ENCODE results near the gene CCDC40.

The CCDC40 gene

GRCh38 chr17:80000136-80000535 lies 36.3 kb upstream of the CCDC40 start:
- DNase-seq (ENCODE audit: low read depth, low spot score): no peak

- no peak for DNase-seq (ENCODE audit: low read depth, low spot score)
These were observed 35.3 kb upstream of the CCDC40 start for GRCh38 chr17:80000981-80001775.

GRCh38 chr17:80002070-80002641 lies 34.3 kb upstream of the CCDC40 start:
- DNase-seq (ENCODE audit: low read depth, low spot score): no peak

- DNase-seq (ENCODE audit: low read depth, low spot score): no peak
These were observed 33.6 kb upstream of the CCDC40 start for GRCh38 chr17:80002690-80003490.

- no peak for DNase-seq (ENCODE audit: low read depth, low spot score)
These were observed 32.5 kb upstream of the CCDC40 start for GRCh38 chr17:80003969-80004368.

DNA sequence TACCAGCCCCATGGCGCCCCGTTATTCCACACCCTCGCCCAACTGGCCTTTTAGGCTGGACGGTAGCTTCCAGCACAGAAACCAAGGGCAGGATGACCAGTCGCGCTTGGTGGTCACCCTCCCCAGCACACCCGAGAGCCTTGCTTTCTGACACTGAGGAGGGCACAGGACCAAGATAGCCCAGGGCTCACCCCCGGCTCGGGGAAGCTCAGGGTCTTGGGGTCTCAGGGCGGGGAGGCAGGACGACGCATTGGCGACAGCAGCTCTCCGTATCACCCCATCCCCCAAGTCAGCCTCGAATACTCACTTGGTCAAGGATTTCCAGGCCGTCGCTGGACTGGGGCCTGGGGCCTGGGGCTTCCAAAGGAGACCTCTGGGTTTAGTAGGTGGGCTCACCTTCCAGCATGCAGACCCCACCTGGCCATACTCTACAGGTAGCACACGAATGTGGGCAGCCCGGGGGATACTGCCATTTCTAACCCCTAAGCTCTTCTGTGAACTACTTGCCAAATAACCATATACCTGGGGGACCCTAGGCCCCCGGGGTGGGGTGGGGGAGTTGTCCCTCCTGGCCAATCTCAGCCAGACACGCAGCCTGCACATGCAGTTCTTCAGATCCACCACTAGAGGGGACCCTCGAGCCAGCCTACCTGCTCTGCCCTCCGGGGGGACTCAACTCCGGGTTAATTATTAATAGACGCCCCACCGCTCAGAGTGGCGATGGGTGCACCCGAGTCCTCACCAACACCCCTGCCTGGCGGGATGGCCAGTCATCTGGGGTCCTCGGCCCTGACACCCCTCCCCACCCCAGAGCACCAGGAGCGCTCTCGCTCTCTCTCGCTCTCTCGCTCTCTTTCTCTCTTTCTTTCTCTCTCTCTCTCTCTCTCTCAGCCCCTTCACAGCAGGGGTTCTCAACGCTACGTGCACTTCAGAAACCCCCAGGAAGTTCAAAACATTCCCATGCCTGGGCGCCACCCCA lies 30.8 kb upstream of the CCDC40 start:
- DNase-seq (ENCODE audit: low read depth, low spot score): no peak

DNA sequence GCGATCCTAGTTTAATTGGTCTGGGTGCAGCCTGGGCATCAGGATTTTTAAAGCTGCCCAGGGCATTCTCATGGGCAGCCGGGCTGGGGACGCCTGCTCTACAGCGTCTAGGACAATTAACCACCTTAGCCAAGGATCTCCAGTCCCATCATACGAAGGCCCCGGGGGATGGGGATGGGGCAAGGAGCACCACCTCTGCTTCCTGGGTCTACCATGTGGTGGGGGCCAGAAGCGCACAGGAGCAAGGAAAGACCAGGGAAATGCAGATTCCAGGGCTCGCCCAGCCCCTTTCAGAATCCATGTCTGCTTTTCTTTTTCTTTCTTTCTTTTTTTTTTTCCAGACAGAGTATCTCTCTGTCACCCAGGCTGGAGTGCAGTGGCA lies 30.1 kb upstream of the CCDC40 start:
- DNase-seq (ENCODE audit: low read depth, low spot score): no peak

DNA sequence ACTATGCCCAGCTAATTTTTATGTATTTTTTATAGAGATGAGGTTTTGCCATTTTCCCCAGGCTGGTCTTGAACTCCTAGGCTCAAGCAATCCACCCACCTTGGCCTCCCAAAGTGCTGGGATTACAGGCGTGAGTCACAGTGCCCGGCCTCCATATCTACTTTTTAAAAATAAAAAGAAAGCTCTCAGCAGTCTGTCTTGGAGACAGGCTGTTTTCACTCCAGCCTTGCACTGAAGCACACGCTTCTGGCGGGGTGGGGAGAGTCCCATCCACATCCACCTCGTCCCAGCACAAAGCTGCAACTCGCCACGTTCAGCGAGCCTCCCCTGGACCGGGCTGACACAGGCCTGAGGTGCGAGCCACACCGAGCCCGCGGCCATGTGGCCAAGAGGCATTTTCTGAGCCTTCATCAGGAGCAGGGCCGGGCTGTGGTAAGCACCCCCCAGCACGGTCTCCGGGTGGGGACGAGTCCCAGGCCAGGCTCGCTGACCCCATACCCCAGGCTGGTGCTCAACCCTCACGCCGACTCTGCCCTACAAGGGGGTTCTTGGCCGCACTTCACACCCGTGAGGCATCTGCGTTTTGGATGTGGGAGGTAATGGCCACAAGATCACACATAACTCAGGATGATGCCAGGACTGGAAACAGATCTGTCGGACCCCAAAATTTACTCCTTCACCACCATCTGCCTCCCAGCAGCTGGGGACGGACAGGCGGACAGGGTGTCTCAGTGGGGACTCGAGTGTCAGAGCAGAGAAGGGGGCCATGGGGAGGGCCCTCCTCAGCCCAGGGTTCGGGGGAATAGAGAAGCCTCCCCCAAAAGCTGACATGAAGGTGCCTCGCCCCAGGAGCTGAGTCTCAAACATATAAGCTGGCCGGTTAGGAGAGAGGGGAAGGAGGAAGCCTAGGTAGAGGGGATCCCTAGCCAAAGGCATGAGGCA lies 29.4 kb upstream of the CCDC40 start:
- DNase-seq (ENCODE audit: low read depth, low spot score): no peak

DNA sequence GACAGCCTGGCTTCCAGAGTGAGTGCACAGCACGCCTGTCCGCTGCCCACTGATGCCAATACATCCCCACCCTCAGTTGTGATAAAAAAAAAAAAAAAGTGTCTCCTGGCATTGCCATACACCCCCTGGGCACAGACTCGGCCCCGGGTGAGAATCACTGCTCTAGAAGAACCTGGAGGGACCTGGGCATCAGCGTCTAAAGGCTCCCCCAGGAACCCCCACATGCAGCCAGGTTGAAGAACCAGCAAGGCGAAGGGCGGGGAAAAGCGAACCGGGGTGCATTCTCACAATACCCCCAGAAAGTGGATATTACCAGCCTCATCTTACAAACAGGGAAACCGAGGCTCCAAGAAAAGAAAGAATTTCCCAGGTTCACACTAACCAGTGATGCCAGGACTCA lies 28.5 kb upstream of the CCDC40 start:
- no peak for DNase-seq (ENCODE audit: low read depth, low spot score)

DNA sequence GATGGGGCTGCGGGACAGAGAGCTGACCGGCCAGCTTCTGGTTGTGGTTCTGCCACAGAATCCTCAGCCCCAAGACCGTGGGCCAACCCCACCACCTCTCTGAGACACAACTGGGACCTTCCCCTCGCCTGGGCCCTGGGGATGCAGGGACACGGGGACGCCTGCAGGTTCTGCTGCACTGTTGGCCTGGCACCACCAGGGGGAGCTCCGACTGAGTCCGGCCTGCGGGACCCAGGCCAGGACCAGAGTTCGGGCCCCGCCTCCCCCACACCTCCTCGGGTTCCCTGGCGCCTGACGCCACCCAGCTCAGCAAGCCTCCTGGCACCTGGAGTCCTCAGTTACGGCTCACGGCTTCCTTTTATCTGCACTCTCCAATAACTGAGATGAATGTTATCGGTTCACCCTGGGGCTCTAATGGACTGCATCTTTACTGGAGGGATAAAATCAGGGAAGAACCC lies 28.0 kb upstream of the CCDC40 start:
- no peak for DNase-seq (ENCODE audit: low read depth, low spot score)

DNA sequence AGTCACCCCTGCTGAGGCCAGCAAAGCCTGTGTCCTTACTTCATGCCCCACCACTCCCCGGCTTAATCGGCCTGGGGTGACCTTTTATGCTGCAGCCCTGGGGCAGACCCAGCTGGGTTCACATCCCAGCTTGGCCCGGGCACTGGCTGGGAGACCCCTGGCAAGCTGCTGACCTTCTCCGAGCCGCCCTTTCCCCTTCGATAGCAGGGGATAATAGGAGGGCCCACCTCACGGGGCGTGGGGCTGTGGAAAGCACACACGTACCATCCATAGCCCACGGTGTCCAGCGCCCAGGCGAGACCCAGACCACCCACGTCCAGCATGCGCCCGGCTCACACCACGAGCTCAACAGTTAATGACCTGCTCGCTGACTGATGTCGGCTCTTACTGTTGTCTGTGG lies 27.6 kb upstream of the CCDC40 start:
- no peak for DNase-seq (ENCODE audit: low read depth, low spot score)

- DNase-seq (ENCODE audit: low read depth, low spot score): no peak
These were observed 26.8 kb upstream of the CCDC40 start for GRCh38 chr17:80009391-80010282.

GRCh38 chr17:80010283-80010858 lies 26.1 kb upstream of the CCDC40 start:
- DNase-seq (ENCODE audit: low read depth, low spot score): no peak

DNA sequence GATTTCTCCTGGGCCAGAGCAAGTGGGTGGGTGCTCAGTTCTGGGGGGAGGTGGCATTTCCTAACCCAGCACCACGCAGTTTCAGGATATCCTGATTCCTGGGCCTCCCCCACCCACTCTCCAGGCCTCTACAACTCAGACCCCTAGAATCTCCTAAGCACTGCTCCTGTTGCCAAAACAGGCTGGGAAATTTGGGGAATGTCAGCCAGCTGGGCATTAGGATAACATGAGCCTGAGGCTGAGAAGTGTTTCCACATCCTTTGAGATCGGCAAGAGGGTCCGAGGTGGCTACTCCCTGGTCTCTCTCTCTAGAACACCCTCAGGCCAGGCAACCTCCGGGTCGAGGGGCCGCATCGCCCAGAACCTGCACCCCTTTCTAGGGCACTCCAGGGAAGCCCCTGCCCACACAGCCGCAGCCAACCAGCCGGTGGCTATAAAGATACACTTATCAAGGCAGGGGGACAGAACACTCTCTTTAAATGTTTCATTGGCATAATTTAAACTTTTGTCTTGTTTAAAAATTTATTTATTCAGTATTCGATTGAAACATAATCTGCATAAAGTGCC lies 24.4 kb upstream of the CCDC40 start:
- DNase-seq (ENCODE audit: low read depth, low spot score): no peak

DNA sequence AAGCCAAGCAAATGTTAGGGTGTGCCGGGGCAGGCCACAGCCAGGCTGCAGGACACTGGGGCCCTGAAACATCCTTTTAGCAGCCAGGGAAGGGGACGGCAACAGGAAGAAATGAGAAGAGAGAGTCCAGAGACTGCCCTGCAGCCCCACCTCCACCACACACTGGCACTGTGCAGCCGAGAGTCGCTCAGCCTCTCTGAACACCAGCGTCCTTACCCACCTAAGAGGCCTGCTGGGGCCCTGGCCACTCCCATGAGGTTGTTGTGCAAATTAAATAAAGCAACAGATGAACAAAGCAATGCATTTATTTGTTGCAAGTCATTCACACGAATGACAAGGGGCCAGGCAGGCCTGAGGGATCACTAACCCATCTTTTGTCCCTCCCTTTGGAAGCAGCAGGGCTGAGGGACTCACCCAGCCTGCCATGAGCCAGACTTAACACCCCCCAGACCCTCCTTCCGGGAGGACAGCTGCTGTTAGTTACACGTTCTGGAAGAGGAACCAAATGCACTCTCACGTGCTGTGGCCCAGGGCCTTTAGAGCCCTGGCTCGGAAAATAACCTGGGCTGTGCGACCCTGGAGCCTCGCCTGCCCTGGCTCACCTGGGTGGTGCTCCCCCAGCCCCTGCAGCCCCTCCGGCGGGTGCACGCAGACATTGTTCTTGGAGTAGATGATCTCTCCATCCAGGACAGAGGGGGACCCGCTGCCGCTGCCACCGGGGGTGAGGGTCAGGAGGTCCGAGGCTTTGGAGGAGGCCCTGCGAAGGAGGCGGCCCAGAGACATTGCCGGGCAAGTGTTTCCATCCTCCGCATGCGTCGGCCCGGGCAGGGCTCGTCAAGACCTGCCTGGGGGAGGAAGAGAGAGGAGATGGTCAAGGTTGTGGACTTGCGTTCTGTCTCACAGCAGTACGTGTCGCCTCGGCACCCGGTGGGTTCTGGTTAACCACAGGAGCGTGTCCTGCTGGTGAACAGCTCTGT lies 23.4 kb upstream of the CCDC40 start:
- no peak for DNase-seq (ENCODE audit: low read depth, low spot score)

GRCh38 chr17:80017226-80018010 lies 19.0 kb upstream of the CCDC40 start:
- DNase-seq (ENCODE audit: low read depth, low spot score): no peak
